ENCODE data around the gene BCKDHB. TPM values are rescaled to one million over a fixed set of nuclear protein-coding genes. Genes with fewer than 3 reads are reported as not detected.

The BCKDHB gene
- total RNA-seq, 1 experiment from 2014 or later = 20.0 TPM

- Histone ChIP-seq H3K36me3 (ENCODE audit: insufficient read depth, low read length, poor library complexity, severe bottlenecking) (no peaks in the 10 kb centered on the region), H3K27me3 (replicated peaks; ENCODE audit: insufficient read depth, low read depth, low read length, poor library complexity) (no peaks in the 10 kb centered on the region), H3K27ac (ENCODE audit: low read depth, low read length, poor library complexity, severe bottlenecking) (no peak overlapping the region), H3K9me3 (ENCODE audit: low read depth, low read length, poor library complexity, severe bottlenecking) (no peaks in the 10 kb centered on the region), H3K4me3 (ENCODE audit: low read depth, low read length, poor library complexity, severe bottlenecking) (no peak overlapping the region), H3K4me1 (ENCODE audit: insufficient read depth, low read length, poor library complexity, severe bottlenecking) (no peaks in the 10 kb centered on the region)
- BruUV-seq (replicated peaks) = no TSS peak
- no peak for TF ChIP-seq EZH2 (IDR thresholded peaks at IDR 0.05; ENCODE audit: borderline replicate concordance, low read depth, low read length, poor library complexity, severe bottlenecking)
- TF ChIP-seq, protein P1, sequence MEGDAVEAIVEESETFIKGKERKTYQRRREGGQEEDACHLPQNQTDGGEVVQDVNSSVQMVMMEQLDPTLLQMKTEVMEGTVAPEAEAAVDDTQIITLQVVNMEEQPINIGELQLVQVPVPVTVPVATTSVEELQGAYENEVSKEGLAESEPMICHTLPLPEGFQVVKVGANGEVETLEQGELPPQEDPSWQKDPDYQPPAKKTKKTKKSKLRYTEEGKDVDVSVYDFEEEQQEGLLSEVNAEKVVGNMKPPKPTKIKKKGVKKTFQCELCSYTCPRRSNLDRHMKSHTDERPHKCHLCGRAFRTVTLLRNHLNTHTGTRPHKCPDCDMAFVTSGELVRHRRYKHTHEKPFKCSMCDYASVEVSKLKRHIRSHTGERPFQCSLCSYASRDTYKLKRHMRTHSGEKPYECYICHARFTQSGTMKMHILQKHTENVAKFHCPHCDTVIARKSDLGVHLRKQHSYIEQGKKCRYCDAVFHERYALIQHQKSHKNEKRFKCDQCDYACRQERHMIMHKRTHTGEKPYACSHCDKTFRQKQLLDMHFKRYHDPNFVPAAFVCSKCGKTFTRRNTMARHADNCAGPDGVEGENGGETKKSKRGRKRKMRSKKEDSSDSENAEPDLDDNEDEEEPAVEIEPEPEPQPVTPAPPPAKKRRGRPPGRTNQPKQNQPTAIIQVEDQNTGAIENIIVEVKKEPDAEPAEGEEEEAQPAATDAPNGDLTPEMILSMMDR (conservative IDR thresholded peaks at IDR 0.05; ENCODE audit: low read depth, low read length) = no peak
- POLR2A ChIA-PET (ENCODE audit: low non-redundant PET) = no interaction called here
- DNase-seq (ENCODE audit: low spot score) = no peak
- CTCF ChIA-PET = no interaction called here
- intact Hi-C loops (cut with micrococcal nuclease; ENCODE audit: unreplicated experiment) = no loop called here
Observed at GRCh38 chr6:80249897-80250296, 143.4 kb downstream of the BCKDHB start.

- H3K36me3 ChIP-seq (ENCODE audit: insufficient read depth, low read length, poor library complexity, severe bottlenecking) = no peaks in the 10 kb centered on the region
- CTCF ChIA-PET = no interaction called here
- no peak overlapping the region for H3K27ac ChIP-seq (ENCODE audit: low read depth, low read length, poor library complexity, severe bottlenecking)
- no peaks in the 10 kb centered on the region for H3K4me1 ChIP-seq (ENCODE audit: insufficient read depth, low read length, poor library complexity, severe bottlenecking)
- intact Hi-C loops (cut with micrococcal nuclease; ENCODE audit: unreplicated experiment) = no loop called here
- H3K27me3 ChIP-seq (replicated peaks; ENCODE audit: insufficient read depth, low read depth, low read length, poor library complexity) = no peaks in the 10 kb centered on the region
- no peak for DNase-seq (ENCODE audit: low spot score)
- no peaks in the 10 kb centered on the region for H3K9me3 ChIP-seq (ENCODE audit: low read depth, low read length, poor library complexity, severe bottlenecking)
- POLR2A ChIA-PET (ENCODE audit: low non-redundant PET) = no interaction called here
- H3K4me3 ChIP-seq (ENCODE audit: low read depth, low read length, poor library complexity, severe bottlenecking) = no peak overlapping the region
- TF ChIP-seq, protein P1 (conservative IDR thresholded peaks at IDR 0.05; ENCODE audit: low read depth, low read length) = no peak
- TF ChIP-seq EZH2 (IDR thresholded peaks at IDR 0.05; ENCODE audit: borderline replicate concordance, low read depth, low read length, poor library complexity, severe bottlenecking) = no peak
- BruUV-seq (replicated peaks) = no TSS peak
Observed at GRCh38 chr6:80250391-80250997, 144.0 kb downstream of the BCKDHB start.

- ChIA-PET POLR2A (ENCODE audit: low non-redundant PET) (no interaction called here), CTCF (no interaction called here)
- Histone ChIP-seq H3K27ac (ENCODE audit: low read depth, low read length, poor library complexity, severe bottlenecking) (no peak overlapping the region), H3K4me3 (ENCODE audit: low read depth, low read length, poor library complexity, severe bottlenecking) (no peak overlapping the region), H3K27me3 (replicated peaks; ENCODE audit: insufficient read depth, low read depth, low read length, poor library complexity) (no peaks in the 10 kb centered on the region), H3K4me1 (ENCODE audit: insufficient read depth, low read length, poor library complexity, severe bottlenecking) (no peaks in the 10 kb centered on the region), H3K36me3 (ENCODE audit: insufficient read depth, low read length, poor library complexity, severe bottlenecking) (no peaks in the 10 kb centered on the region), H3K9me3 (ENCODE audit: low read depth, low read length, poor library complexity, severe bottlenecking) (no peaks in the 10 kb centered on the region)
- intact Hi-C loops (cut with micrococcal nuclease; ENCODE audit: unreplicated experiment) = no loop called here
- DNase-seq (ENCODE audit: low spot score) = no peak
- BruUV-seq (replicated peaks) = no TSS peak
- TF ChIP-seq, protein P1 (conservative IDR thresholded peaks at IDR 0.05; ENCODE audit: low read depth, low read length) = no peak
- no peak for TF ChIP-seq EZH2 (IDR thresholded peaks at IDR 0.05; ENCODE audit: borderline replicate concordance, low read depth, low read length, poor library complexity, severe bottlenecking)
Observed at GRCh38 chr6:80251321-80251720, 144.8 kb downstream of the BCKDHB start.
